GM18870 (cell line): ENCODE measurements around the gene RBM15.

Experiments
- ATAC-seq: cut with Tn5 transposase; IDR thresholded peaks from one replicate; pipeline ENCODE4 v1.9.1; 2021; ENCODE audit warnings: moderate library complexity; ENCODE audit not compliant: unreplicated experiment

The RBM15 gene

GRCh38 chr1:110348771-110349170, 9.6 kb downstream of the RBM15 start:
- ATAC-seq, result no peak

DNA sequence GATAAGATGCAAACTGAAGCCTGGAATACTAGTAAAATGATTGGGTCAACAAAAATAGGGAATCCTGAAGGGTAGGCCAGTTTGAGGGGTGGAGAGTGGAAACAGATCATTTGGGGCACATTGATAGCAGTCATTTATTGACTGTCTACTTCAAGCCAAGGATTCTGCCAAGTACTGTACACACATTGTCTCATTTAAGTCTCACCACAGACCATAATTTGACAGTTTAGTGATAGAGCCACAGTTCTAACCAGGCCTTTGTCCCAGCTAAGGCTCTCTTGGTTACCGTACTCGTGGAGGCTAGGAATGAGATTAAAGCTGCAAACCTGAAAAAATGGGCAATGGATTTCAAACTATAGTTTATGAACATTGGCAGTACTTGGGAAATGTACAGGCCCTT, 11.2 kb downstream of the RBM15 start:
- no peak for ATAC-seq

- ATAC-seq, result no peak
Measured at GRCh38 chr1:110355321-110355720, 16.1 kb downstream of the RBM15 start.

GRCh38 chr1:110356379-110356778, 17.2 kb downstream of the RBM15 start:
- ATAC-seq, result no peak

DNA sequence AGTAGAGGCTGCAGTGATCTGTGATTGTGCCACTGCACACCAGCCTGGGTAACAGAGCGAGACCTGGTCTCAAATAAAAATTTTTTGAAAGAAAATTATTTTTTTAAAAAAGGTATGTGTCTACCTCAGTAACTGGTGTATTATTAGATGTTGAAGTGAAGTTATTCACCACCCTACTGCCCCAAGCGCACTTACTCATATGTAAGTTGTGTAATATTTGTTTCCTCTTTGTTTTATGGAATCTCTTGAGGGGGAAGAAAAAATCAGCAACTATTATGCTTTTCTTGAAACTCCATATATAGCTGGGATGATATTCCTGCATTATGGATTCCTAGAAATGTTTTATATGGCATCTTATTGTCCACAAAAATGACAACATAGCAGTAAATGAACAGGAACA, 21.3 kb downstream of the RBM15 start:
- ATAC-seq, result no peak

GRCh38 chr1:110361856-110362255, 22.7 kb downstream of the RBM15 start:
- no peak for ATAC-seq

- no peak for ATAC-seq
Measured at GRCh38 chr1:110364221-110364620, 25.0 kb downstream of the RBM15 start.

DNA sequence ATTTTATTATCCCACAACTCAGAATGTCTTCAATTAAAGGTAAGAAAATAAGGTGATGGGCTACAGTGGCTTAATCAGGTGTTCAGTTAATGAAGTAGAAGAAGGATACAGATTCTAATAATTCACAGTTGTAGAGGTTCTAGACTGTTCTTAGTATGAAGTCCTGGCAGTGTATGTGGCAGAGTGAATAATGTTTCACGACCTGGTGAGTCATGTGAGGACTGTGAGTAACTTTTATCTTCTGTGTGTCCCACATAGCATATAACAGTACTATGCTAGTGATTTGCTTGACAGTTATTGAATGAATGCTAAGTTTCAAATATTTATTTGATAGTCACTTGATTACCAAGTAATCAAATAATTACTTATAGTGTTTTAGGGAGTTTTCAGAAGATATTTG, 31.6 kb downstream of the RBM15 start:
- ATAC-seq, result no peak

GRCh38 chr1:110375490-110375889, 36.3 kb downstream of the RBM15 start:
- no peak for ATAC-seq

GRCh38 chr1:110380672-110381283, 41.6 kb downstream of the RBM15 start:
- ATAC-seq, result no peak

DNA sequence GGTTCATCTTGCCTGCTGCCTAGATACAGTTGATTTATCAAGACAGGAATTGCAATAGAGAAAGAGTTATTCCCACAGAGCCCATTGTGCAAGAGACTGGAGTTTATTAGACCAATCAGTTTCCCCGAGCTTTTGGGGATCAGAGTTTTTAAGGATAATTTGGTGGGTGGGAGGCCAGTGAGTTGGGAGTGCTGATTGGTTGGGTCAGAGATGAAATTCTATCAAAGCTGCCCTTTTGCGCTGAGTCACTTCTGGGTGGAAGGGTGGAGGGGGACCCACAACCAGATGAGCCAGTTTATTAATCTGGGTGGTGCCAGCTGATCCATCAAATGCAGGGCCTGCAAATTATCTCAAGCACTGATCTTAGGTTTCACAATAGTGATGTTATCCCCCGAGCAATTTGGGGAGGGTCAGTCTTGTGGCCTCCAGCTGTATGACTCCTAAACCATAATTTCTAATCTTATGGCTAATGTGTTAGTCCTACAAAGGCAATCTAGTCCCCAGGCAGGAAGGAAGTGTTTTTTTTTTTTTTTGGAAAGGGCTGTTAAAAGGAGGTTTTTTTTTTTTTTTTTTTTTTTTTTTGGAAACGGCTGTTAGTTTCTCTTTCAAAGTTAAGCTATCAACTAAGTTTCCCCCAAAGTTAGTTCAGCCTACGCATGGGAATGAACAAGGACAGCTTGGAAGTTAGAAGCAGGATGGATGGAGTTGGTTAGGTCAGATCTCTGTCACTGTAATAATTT, 44.2 kb downstream of the RBM15 start:
- ATAC-seq, result no peak

- ATAC-seq, result no peak
Measured at GRCh38 chr1:110384581-110385321, 45.6 kb downstream of the RBM15 start.

DNA sequence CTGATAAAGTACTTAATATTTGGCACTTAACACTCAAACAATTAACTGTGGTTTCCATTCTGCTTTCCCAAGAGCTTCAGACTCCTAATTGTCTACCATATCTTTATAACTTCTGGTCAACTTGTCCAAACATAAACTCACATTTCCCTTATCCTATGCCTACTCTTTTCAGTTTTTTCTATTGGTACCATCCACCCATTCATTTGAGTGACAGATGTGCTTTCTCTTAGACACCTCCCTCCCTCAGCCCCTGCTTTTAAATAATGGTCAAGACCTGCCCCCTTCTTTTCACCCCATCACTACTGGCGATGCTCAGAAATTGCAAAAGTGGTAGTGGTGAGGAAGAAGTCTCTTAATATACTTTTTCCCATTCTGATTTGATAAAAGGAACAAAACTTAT, 46.2 kb downstream of the RBM15 start:
- ATAC-seq, result no peak

DNA sequence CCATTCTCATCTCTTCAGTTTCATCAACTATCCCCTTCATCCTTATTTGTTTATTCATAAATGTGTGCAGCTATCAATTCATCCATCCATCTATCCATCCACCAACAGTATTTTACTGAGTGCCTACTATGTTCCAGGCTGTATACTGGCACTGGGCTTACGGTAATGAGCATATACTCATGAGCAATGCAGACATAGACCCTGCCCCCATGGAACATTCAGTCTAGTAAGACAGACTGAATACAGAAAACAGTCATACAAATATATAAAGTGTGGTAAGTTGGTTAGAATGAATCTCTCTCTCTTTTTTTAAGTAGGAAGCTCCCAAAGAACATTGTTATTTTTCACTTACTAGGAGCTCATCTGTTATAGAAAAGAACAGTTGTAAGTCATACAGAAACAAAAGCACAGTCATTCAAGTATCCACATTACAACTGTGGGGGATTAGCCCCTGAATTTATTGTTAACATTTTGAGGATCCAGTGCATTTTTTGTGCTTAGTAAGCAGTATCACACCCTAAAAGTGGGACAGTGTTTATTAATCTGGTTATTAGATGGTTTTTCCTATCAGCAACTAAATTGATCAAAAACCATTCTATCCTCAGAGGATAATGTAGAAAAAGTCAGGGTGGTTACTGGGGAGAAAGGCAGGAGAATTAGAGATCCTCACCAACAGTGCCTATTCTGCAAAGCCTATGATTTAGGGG, 48.0 kb downstream of the RBM15 start:
- ATAC-seq, result no peak

- ATAC-seq, result no peak
Measured at GRCh38 chr1:110390096-110390495, 50.9 kb downstream of the RBM15 start.

GRCh38 chr1:110390692-110391245, 51.6 kb downstream of the RBM15 start, which contains the start of gene SLC16A4:
Gene SLC16A4 (minus strand): TSS chr1:110391026. CDS start chr1:110389323, 1,703 bp downstream.
- ATAC-seq, result no peak

GRCh38 chr1:110393286-110393685, 54.1 kb downstream of the RBM15 start:
- no peak for ATAC-seq

DNA sequence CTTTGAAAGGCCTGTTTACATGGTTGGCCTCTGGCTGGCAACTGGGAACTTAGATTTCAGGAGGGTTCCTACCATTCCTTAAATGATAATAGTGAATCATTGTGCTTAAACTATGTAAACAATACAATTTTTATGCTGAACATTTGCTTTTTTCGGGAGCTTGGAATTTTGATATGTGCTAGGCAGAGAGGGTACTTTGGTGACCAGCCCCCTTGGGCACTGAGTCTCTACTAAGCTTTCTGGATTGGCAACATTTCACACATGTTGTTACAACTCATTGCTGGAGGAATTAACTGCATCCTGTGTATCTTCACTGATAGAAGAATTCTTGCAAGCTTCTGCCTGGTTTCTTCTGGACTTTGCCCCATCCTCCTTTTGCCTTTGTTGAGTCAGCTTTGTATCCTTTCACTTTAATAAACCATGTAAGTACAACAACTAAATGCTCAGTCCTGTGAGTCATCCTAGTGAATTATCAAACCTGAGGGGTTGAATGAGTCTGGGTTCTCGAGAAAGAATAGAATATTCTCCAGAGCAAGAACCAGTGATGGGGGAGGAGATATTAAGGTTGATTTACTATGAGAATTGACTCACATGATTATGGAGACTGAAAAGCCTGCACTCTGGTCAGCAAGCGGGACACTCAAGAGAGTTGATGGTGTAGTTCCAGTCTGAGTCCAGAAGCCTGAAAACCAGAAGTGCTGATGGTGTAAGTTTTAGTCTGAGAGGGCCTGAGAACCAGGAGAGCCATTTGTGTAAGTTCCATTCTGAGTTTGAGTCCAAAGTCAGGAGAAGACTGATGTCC, 54.7 kb downstream of the RBM15 start:
- ATAC-seq, result no peak

- no peak for ATAC-seq
Measured at GRCh38 chr1:110394493-110394820, 55.3 kb downstream of the RBM15 start.
